K562 (cell line): ENCODE data around the gene HPN. TPM values are rescaled to one million over a fixed set of nuclear protein-coding genes. Genes with fewer than 3 reads are reported as not detected.

Source experiments
- ADNP ChIP-seq: fragments of 200-800 bp; sonication (Bioruptor generic); IDR thresholded peaks from 2 replicates; pipeline ENCODE4 v1.6.1; 2016; ENCODE audit warnings: missing genetic modification characterization, missing compliant biosample characterization
- BRCA1 ChIP-seq, 2 experiments: fragments of 450-650 bp in 1 of 2; sonication (generic) in 1 of 2; formaldehyde crosslinking in 1 of 2; IDR thresholded peaks; 2 replicates each; pipeline versions ENCODE4 v1.5.0 to v1.6.1; 2017 to 2020; ENCODE audit warnings: mild to moderate bottlenecking in 1 of 2, missing genetic modification reagents in 1 of 2
- CCAR2 ChIP-seq: fragments of 200-400 bp; formaldehyde crosslinking; IDR thresholded peaks from 2 replicates; pipeline ENCODE4 v1.6.1; 2017; ENCODE audit warnings: mild to moderate bottlenecking, low read depth, low read length
- DPF2 ChIP-seq: fragments of 450-650 bp; IDR thresholded peaks from 2 replicates; pipeline ENCODE4 v1.6.1; 2016
- RAD51 ChIP-seq: fragments of 450-650 bp; IDR thresholded peaks from 2 replicates; pipeline ENCODE4 v1.7.1; 2016; ENCODE audit warnings: low read depth, mild to moderate bottlenecking, borderline replicate concordance
- RBFOX2 ChIP-seq: fragments of 200-400 bp; formaldehyde crosslinking; IDR thresholded peaks from 2 replicates; pipeline ENCODE4 v1.6.1; 2017; ENCODE audit warnings: low read depth, mild to moderate bottlenecking, low read length, moderate library complexity
- XRCC5 ChIP-seq: fragments of 200-400 bp; formaldehyde crosslinking; IDR thresholded peaks from 2 replicates; pipeline ENCODE4 v1.6.1; 2017; ENCODE audit warnings: low read depth, mild to moderate bottlenecking, low read length
- ZFP36 ChIP-seq: fragments of 150-350 bp; IDR thresholded peaks from 2 replicates; pipeline ENCODE4 v1.6.1; 2018; ENCODE audit warnings: low read length, low read depth; ENCODE audit not compliant: partially characterized antibody
- ZNF124 ChIP-seq: sonication (generic); formaldehyde crosslinking; IDR thresholded peaks from 2 replicates; pipeline ENCODE4 v1.8.1; 2022; ENCODE audit warnings: missing genetic modification reagents
- ZNF589 ChIP-seq: fragments of 200-800 bp; sonication (Bioruptor generic); IDR thresholded peaks from 2 replicates; pipeline ENCODE4 v1.6.1; 2016; ENCODE audit warnings: low read depth, missing genetic modification characterization, missing compliant biosample characterization
- ZNF695 ChIP-seq: fragments of 450-650 bp; formaldehyde crosslinking; IDR thresholded peaks from 2 replicates; pipeline ENCODE4 v1.4.0; 2020; ENCODE audit warnings: mild to moderate bottlenecking, moderate library complexity
- polyA plus RNA-seq, 8 experiments: library from polyadenylated mRNA; depleted of rRNA in 4 of 8; stranded (reverse) in 5 of 8; unstranded in 3 of 8; fragments of >200 nt; fragmentation: Nextera tagmentation in 2 of 8; fragmentation: Illumina TruSeq in 1 of 8; extraction: Ambion mirVana in 2 of 8; extraction: Trizol in 1 of 8; gene quantifications; 2 replicates each; pipeline versions ENCODE4 v1.2.1 to v1.2.3, GENCODE V29; 2011 to 2014; ENCODE audit warnings: inconsistent platforms in 1 of 8, missing spikeins in 1 of 8
- total RNA-seq, 7 experiments: library from RNA; depleted of rRNA in 6 of 7; stranded (reverse); fragments of >200 nt in 6 of 7; fragmentation: Illumina TruSeq in 2 of 7; extraction: Trizol in 2 of 7; gene quantifications; 2 replicates each; pipeline versions ENCODE4 v1.2.1 to v1.2.3, GENCODE V29; 2011 to 2021; ENCODE audit warnings: low replicate concordance in 1 of 7
- TF ChIP-seq, protein P1 (sequence below): fragments of 450-650 bp; conservative IDR thresholded peaks from 2 replicates; pipeline ENCODE4 v1.6.1; 2016; ENCODE audit warnings: missing genetic modification characterization, low read depth, mild to moderate bottlenecking, control low read depth, missing compliant biosample characterization
- TF ChIP-seq, protein P2 (sequence below): fragments of 150-350 bp; conservative IDR thresholded peaks from 2 replicates; pipeline ENCODE4 v1.6.1; 2014; ENCODE audit warnings: low read length
- TF ChIP-seq, protein P3 (sequence below): fragments of 450-650 bp; formaldehyde crosslinking; IDR thresholded peaks from 2 replicates; pipeline ENCODE4 v1.4.0; 2022; ENCODE audit warnings: missing genetic modification characterization
- TF ChIP-seq, protein P4 (sequence below): fragments of 250-450 bp; sonication (Bioruptor Pico); IDR thresholded peaks from 2 replicates; pipeline ENCODE4 v1.4.0; 2020
- TF ChIP-seq, protein P5 (sequence below): fragments of 150-350 bp; IDR thresholded peaks from 2 replicates; pipeline ENCODE4 v1.6.1; 2014; ENCODE audit warnings: low read depth, mild to moderate bottlenecking, low read length, borderline replicate concordance

Gene HPN
- total and polyA plus RNA-seq, 9 of the 15 experiments (the other 6 are each of a cell fraction or from before 2014, with no cell fraction given), result 0.10 to 0.20 TPM; not detected in 7

DNA sequence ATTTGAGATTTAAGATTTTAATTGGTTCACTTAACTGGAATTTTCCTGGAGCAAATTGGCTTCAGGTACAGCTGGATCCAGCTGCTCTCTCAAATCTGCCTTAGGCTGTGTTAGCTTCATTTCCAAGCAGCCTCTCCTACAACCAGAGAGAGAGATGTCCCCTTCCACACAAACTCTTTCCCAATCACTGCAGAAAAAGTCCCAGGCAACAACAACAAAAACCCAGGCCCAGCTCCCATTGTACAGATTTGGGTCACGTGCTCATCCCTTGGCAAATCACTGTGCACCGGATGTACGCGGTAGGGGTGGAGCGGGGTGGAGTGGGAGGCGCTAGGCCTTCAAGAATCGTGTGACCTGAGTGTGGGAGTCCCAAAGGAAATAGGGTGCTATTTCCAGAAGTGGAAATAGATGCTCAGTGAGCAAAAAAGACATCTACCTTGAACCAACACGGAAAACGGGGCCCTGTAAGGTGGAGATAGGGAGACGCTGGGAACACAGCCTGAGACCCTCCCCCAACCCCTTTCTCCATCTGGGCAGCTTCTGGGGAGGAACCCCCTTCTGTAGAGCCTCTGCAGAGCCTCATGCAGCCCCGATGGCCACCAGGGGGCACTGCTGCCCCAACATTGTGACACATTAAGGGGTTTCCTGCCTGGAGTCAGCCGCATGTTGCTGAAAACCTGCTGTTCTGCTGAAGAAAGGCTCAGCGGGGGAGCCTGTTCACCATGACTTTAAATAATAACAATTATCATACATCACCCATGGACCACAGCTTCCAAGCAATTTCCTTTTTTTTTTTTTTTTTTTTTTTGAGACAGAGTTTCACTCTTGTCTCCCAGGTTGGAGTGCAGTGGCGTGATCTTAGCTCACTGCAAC, 25.4 kb downstream of the HPN start (continued):
- TF ChIP-seq, protein P1, sequence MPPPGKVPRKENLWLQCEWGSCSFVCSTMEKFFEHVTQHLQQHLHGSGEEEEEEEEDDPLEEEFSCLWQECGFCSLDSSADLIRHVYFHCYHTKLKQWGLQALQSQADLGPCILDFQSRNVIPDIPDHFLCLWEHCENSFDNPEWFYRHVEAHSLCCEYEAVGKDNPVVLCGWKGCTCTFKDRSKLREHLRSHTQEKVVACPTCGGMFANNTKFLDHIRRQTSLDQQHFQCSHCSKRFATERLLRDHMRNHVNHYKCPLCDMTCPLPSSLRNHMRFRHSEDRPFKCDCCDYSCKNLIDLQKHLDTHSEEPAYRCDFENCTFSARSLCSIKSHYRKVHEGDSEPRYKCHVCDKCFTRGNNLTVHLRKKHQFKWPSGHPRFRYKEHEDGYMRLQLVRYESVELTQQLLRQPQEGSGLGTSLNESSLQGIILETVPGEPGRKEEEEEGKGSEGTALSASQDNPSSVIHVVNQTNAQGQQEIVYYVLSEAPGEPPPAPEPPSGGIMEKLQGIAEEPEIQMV (tag), result no peak
- TF ChIP-seq, protein P2, sequence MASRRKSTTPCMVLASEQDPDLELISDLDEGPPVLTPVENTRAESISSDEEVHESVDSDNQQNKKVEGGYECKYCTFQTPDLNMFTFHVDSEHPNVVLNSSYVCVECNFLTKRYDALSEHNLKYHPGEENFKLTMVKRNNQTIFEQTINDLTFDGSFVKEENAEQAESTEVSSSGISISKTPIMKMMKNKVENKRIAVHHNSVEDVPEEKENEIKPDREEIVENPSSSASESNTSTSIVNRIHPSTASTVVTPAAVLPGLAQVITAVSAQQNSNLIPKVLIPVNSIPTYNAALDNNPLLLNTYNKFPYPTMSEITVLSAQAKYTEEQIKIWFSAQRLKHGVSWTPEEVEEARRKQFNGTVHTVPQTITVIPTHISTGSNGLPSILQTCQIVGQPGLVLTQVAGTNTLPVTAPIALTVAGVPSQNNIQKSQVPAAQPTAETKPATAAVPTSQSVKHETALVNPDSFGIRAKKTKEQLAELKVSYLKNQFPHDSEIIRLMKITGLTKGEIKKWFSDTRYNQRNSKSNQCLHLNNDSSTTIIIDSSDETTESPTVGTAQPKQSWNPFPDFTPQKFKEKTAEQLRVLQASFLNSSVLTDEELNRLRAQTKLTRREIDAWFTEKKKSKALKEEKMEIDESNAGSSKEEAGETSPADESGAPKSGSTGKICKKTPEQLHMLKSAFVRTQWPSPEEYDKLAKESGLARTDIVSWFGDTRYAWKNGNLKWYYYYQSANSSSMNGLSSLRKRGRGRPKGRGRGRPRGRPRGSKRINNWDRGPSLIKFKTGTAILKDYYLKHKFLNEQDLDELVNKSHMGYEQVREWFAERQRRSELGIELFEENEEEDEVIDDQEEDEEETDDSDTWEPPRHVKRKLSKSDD, result no peak
- TF ChIP-seq XRCC5 (no peak), DPF2 (no peak; the same call in 1 of the 2 replicates), ZNF124 (CRISPR knock-in tag) (no peak), ZFP36 (no peak), ADNP (tag) (0 out of 2 replicates have a peak, but pooled peaks have one; percentile 54), CCAR2 (no peak), RBFOX2 (no peak), RAD51 (peak; percentile 97), BRCA1 (IDR thresholded peaks at IDR 0.05) (no peak), BRCA1 (CRISPR knock-in tag; IDR thresholded peaks at IDR 0.05) (no peak), ZNF695 (no peak), ZNF589 (CRISPR knock-in tag) (no peak)
- TF ChIP-seq, protein P3, sequence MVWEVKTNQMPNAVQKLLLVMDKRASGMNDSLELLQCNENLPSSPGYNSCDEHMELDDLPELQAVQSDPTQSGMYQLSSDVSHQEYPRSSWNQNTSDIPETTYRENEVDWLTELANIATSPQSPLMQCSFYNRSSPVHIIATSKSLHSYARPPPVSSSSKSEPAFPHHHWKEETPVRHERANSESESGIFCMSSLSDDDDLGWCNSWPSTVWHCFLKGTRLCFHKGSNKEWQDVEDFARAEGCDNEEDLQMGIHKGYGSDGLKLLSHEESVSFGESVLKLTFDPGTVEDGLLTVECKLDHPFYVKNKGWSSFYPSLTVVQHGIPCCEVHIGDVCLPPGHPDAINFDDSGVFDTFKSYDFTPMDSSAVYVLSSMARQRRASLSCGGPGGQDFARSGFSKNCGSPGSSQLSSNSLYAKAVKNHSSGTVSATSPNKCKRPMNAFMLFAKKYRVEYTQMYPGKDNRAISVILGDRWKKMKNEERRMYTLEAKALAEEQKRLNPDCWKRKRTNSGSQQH, result no peak
- TF ChIP-seq, protein P4, sequence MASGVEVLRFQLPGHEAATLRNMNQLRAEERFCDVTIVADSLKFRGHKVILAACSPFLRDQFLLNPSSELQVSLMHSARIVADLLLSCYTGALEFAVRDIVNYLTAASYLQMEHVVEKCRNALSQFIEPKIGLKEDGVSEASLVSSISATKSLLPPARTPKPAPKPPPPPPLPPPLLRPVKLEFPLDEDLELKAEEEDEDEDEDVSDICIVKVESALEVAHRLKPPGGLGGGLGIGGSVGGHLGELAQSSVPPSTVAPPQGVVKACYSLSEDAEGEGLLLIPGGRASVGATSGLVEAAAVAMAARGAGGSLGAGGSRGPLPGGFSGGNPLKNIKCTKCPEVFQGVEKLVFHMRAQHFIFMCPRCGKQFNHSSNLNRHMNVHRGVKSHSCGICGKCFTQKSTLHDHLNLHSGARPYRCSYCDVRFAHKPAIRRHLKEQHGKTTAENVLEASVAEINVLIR, result no peak
- TF ChIP-seq, protein P5, sequence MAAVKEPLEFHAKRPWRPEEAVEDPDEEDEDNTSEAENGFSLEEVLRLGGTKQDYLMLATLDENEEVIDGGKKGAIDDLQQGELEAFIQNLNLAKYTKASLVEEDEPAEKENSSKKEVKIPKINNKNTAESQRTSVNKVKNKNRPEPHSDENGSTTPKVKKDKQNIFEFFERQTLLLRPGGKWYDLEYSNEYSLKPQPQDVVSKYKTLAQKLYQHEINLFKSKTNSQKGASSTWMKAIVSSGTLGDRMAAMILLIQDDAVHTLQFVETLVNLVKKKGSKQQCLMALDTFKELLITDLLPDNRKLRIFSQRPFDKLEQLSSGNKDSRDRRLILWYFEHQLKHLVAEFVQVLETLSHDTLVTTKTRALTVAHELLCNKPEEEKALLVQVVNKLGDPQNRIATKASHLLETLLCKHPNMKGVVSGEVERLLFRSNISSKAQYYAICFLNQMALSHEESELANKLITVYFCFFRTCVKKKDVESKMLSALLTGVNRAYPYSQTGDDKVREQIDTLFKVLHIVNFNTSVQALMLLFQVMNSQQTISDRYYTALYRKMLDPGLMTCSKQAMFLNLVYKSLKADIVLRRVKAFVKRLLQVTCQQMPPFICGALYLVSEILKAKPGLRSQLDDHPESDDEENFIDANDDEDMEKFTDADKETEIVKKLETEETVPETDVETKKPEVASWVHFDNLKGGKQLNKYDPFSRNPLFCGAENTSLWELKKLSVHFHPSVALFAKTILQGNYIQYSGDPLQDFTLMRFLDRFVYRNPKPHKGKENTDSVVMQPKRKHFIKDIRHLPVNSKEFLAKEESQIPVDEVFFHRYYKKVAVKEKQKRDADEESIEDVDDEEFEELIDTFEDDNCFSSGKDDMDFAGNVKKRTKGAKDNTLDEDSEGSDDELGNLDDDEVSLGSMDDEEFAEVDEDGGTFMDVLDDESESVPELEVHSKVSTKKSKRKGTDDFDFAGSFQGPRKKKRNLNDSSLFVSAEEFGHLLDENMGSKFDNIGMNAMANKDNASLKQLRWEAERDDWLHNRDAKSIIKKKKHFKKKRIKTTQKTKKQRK, result no peak
